ENCODE data around the gene RASSF7. TPM values are rescaled to one million over a fixed set of nuclear protein-coding genes. Genes with fewer than 3 reads are reported as not detected.

Gene RASSF7, protein sequence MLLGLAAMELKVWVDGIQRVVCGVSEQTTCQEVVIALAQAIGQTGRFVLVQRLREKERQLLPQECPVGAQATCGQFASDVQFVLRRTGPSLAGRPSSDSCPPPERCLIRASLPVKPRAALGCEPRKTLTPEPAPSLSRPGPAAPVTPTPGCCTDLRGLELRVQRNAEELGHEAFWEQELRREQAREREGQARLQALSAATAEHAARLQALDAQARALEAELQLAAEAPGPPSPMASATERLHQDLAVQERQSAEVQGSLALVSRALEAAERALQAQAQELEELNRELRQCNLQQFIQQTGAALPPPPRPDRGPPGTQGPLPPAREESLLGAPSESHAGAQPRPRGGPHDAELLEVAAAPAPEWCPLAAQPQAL
- 38.2 and 40.8 TPM in 2 replicates for total RNA-seq
- long read RNA-seq, transcript RASSF7-201 (4 exons, 1,731 nt) = major isoform, 17 of 27 reads
- long read RNA-seq, partial matches to known transcripts = 1 of 27 reads
- long read RNA-seq, other reads (novel, unspliced or antisense) = 8 of 27 reads

DNA sequence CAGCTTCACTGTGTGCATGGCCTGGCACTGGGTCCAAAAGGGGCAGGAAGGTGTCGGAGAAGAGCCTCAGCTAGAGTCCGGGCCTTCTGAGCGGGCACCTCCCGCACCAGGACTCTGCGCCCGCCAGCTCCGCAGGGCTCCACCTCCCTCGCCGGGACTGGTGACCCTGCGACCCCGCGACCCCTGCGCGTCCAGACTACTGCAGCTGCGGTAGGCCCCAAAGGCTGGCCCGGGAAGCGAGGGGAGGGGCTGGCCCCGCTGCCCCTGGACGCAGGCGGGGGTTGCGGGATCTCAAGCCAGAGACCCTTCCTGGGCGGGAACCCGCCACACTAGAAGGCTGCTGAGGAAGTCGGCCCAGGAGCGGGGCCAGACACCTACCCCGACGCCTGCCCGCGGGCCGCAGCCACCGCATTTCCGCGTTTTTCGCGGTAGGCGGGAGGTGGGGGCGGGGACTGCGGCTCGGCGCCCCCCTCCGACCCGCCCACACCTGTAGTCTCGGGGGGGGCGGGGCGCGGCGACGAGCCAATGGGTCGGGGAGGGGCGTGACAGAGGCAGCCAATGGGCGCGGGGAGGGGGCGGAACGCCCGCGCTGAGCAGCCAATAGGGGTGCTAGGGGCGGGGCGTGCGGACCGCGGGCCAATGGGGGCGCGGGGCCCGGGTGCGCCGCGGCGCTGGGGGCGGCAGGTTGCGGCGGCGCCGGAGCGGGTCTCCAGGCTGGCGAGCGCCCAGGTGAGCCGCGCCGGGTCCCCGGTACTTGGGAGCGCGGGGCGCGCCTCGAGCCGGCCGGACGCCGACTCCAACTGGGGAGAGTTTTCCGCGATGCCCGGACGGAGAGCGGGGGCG, at the start of gene RASSF7, which contains the start of gene LMNTD2:
Gene RASSF7, plus strand, starts transcription at position 666 of the 843 bp plus-strand sequence. CDS start 799 bp downstream, outside the sequence.
Gene LMNTD2, minus strand, starts transcription at position 434 of the 843 bp plus-strand sequence. Its CDS starts 22 bp downstream, at position 412.
- peak within 1 kb of the TSS; percentile 96 for H3K27ac Mint-ChIP-seq
- peaks cover 11% of the 10 kb centered on the region for H3K27me3 Mint-ChIP-seq
- peak; percentile 97 for DNase-seq (ENCODE audit: low spot score, unreplicated experiment)
- TF ChIP-seq, protein P1, sequence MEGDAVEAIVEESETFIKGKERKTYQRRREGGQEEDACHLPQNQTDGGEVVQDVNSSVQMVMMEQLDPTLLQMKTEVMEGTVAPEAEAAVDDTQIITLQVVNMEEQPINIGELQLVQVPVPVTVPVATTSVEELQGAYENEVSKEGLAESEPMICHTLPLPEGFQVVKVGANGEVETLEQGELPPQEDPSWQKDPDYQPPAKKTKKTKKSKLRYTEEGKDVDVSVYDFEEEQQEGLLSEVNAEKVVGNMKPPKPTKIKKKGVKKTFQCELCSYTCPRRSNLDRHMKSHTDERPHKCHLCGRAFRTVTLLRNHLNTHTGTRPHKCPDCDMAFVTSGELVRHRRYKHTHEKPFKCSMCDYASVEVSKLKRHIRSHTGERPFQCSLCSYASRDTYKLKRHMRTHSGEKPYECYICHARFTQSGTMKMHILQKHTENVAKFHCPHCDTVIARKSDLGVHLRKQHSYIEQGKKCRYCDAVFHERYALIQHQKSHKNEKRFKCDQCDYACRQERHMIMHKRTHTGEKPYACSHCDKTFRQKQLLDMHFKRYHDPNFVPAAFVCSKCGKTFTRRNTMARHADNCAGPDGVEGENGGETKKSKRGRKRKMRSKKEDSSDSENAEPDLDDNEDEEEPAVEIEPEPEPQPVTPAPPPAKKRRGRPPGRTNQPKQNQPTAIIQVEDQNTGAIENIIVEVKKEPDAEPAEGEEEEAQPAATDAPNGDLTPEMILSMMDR (IDR thresholded peaks at IDR 0.05; ENCODE audit: unreplicated experiment) = no peak
- peaks cover 10% of the 10 kb centered on the region for H3K4me1 Mint-ChIP-seq (ENCODE audit: low read depth)
- H3K4me3 Mint-ChIP-seq (ENCODE audit: low read depth) = peak within 1 kb of the TSS; percentile 88
- peaks cover 3% of the 10 kb centered on the region for H3K36me3 Mint-ChIP-seq (ENCODE audit: insufficient read depth)
- H3K9me3 Mint-ChIP-seq (ENCODE audit: low read depth) = no peaks in the 10 kb centered on the region

DNA sequence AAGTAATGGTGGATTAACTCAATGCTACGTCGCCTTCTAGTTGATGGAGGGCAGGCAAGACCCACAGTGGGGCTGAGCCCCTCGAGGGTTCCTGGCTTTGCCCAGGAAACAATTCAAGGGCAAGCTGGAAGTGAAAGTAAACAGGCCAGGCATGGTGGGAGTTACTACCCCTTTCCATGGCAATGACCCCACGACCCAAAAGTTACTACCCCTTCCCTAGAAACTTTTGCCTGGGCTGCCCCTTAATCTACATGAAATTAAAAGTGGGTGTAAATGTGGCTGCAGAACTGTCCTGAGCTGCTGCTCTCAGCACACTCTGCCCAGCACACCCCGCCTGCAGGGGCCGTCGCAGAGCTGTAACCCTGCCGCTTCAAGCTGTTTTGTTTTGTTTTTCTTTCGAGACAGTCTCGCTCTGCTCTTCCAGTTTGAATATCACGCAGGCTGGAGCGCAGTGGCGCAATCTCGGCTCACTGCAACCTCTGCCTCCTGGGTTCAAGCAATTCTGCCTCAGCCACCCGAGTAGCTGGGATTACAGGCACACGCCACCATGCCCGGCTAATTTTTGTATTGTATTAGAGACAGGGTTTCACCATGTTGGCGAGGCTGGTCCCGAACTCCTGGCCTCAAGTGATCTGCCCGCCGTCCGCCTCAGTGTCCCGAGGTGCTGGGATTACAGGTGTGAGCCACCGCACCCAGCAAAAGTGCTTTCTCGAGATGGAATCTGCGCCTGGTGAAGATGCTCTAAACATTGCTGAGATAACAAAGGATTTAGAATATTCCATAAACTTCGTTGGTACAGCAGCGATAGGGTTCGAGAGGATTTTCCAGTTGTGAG, 47.8 kb upstream of the RASSF7 start:
- no peak for DNase-seq (ENCODE audit: low spot score, unreplicated experiment)
- peaks cover 6% of the 10 kb centered on the region for H3K9me3 Mint-ChIP-seq (ENCODE audit: low read depth)
- peak overlapping the region; percentile 49 for H3K27ac Mint-ChIP-seq
- TF ChIP-seq, protein P1 (IDR thresholded peaks at IDR 0.05; ENCODE audit: unreplicated experiment) = no peak
- H3K27me3 Mint-ChIP-seq = no peaks in the 10 kb centered on the region
- no peak overlapping the region for H3K4me3 Mint-ChIP-seq (ENCODE audit: low read depth)
- H3K36me3 Mint-ChIP-seq (ENCODE audit: insufficient read depth) = peaks cover 24% of the 10 kb centered on the region
- H3K4me1 Mint-ChIP-seq (ENCODE audit: low read depth) = peaks cover 1% of the 10 kb centered on the region

DNA sequence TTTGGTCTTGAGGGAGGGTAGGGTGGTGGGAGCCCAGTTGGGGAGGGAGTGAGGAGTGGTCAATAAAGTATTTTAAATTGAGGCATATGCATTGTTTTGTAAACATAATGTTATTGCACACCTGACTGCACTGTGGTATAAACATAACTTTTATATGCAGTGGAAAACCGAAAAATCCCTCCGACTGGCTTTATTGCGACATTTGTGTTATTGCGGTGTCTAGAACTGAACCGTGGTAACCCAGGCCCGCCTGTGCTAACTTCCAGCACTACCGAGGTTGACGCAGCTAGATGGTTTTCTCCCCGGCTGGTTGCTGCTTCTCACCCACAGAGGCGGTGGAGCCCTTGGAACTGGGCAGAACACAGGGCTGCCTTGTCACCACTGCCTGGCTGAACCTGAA, 46.2 kb upstream of the RASSF7 start:
- H3K4me1 Mint-ChIP-seq (ENCODE audit: low read depth) = peaks cover 1% of the 10 kb centered on the region
- H3K27ac Mint-ChIP-seq = no peak overlapping the region
- peaks cover 6% of the 10 kb centered on the region for H3K9me3 Mint-ChIP-seq (ENCODE audit: low read depth)
- H3K36me3 Mint-ChIP-seq (ENCODE audit: insufficient read depth) = peaks cover 26% of the 10 kb centered on the region
- DNase-seq (ENCODE audit: low spot score, unreplicated experiment) = no peak
- no peak overlapping the region for H3K4me3 Mint-ChIP-seq (ENCODE audit: low read depth)
- TF ChIP-seq, protein P1 (IDR thresholded peaks at IDR 0.05; ENCODE audit: unreplicated experiment) = no peak
- H3K27me3 Mint-ChIP-seq = no peaks in the 10 kb centered on the region

DNA sequence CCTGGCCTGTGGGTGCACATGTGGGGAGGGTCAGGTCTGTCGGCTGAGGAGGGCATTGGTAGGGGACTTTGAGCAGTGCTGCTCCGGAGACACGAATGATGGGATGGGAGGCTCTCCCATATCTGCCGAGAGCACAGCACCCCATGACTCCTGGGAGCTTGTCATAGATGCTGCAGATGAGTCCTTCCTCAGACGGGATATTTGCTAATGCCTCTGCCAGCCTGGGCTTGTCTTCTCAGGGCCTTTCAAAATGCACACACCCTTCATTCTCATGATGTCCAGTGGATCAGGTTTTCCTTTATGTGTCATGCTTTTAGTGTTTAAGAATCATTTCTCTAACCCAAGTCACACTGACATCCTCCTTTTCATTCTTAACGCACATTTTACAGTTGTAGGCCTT, 45.6 kb upstream of the RASSF7 start:
- Mint-ChIP-seq H3K36me3 (ENCODE audit: insufficient read depth) (peaks cover 23% of the 10 kb centered on the region), H3K27ac (no peak overlapping the region), H3K9me3 (ENCODE audit: low read depth) (peaks cover 6% of the 10 kb centered on the region), H3K27me3 (no peaks in the 10 kb centered on the region), H3K4me3 (ENCODE audit: low read depth) (no peak overlapping the region), H3K4me1 (ENCODE audit: low read depth) (peaks cover 1% of the 10 kb centered on the region)
- DNase-seq (ENCODE audit: low spot score, unreplicated experiment) = no peak
- TF ChIP-seq, protein P1 (IDR thresholded peaks at IDR 0.05; ENCODE audit: unreplicated experiment) = no peak
